GM18868 (cell line): ENCODE results near the gene DNMT3L.
A peak's percentile ranks its signal among the peaks of the same experiment; 100 is the strongest.
"Not testable (repeated sequence)": the region's sequence is repeated elsewhere in the genome, so short reads cannot be mapped to it uniquely, and the experiment has no call there.

Experiments
- ATAC-seq: cut with Tn5 transposase; IDR thresholded peaks from one replicate; pipeline ENCODE4 v1.9.1; 2021; ENCODE audit warnings: mild to moderate bottlenecking, moderate library complexity; ENCODE audit not compliant: unreplicated experiment

The DNMT3L gene

DNA sequence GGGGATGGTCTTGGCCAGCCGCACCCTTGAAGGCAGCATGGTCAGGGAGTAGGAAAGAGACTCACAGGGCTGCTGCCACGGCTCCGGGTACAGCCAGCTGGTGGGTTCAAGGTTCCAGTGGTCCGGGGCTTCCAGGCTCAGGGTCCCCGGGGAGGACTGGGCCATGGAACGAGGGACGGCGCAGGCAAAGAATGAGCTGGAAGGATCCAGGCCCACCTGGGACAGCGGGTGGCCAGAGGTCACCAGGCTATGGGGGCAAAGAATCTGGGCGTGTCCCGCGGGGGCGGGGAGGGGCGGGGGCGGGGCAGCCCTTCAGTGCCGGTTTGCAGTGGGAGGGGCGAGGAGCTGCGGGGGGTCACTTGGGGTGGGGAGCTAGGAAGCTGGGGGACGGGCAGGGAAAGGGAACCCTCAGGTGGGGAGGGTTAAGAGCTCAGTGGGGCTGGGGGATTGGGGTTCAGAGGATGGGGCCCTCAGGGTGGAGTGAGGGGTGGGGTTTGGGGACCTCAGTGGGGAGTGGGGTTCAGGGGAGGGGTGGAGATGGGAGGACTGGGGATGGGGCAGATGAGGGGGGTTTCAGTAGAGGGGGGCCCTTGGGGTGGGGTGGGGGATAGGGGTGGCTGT, at the start of gene DNMT3L:
DNMT3L (minus strand) TSS at position 223 of the 621 bp plus-strand sequence. CDS start 638 bp downstream, outside the sequence.
- ATAC-seq: no peak

DNA sequence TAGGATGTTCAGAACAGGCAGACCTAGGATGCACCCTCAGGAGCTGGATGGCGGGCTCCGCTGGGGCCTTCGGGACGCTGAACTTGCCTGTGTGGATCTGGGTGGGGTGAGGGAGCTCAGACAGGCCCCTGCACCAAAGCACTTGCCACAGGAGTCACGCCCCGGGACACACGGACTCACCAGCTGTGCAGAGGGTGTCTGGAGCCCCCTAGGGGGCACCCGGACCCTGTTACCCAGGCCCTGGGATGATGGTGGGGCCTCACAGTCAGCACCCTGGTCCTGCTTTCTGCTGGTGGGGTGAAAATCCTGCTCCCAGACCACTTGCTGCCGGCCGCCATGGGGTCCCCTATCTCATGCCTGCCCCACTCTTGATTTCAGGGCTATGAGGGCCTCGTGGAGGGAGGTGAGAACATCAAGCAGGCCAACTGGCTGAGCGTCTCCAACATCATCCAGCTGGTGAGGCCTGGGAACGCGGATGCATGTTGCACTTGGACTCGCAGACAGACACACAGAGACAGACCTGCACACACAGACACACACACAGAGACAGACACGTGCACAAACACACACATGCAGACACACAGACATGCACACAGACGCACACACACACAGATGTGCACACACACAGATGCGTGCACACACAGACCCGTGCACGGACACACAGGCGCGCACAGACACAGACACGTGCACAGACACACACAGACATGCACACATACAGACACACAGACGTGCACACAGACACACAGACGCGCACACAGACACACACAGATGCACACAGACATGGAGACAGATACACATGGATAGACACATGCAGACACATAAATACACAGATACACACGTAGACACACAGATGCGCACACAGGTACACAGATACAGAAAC, 49.2 kb upstream of the DNMT3L start:
- ATAC-seq: no peak

DNA sequence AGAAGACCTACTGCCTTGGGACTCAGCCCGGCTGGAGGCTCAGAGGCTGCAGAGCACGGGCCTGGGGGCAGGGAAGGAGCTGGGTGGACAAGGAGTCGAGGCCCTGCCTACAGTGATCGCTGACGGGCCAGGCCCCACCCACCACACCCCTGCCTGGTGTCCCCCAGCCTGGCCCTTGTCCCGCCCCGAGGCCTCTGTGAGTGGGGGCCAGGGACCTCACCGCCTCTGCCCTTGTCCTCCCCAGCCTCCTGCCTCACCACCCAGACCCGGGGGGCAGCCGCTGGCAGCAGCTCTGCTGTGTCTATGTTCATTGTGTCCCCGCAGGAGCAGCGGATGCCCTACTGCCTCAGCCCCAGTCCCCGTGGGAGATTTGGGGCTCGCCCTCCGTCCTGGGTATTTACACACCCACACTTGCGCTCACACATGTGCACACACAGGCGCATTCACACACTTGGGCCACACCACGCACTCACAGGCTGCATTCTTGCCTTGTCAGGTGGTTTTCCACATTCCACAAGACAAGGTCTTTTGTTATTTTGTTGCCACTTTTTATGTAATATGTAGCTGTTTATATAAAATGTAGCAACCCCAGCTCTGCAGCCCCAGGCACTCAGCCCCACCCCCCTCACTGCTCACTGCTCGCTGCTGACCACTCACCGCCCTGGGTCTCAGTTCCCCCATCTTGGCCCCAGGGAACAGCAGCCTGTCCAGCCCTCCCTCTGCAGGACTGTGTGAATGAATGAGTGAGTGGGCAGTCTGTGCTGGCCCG, 45.4 kb upstream of the DNMT3L start:
- ATAC-seq: no peak

DNA sequence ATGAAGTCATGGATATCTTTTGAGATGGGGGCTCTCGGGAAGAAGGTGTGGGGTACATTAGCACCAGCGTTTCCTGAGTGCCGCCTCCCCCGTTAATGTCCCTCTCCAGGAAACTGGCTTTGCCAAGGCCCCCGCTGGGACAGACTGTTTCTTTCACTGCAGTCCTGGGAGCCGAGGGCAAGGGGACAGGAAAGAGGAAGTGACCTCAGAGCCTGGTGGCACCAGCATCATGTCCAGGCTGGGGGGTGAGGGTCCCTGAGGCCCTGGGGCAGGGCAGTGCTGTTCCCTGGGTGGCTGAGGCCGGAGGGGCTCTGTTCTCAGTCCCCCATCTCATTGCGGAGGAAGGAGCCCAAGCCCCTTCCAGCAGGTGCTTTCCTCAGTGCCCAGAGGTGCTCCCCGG, 44.0 kb upstream of the DNMT3L start:
- no peak for ATAC-seq

DNA sequence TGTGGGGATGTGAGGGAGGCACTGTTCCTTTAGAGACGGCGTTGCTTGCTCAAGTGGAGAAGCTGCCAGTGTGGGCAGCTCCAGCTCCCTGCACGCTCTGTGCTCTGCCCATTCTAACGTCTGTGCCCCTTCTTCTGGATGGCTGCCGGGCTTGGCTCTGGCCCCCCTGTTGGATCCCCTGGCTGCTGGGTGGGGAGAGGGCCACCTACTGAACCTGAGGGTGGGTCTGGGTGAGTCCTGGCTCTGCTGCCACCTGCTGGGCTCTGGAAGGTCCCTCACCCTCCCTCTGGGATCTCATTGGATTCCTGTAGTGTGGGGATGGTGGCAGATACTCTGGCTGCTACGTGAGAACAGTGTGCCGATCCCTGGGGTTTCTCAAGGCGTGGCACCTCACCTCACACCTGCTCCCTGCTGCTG, 43.2 kb upstream of the DNMT3L start:
- ATAC-seq: no peak

DNA sequence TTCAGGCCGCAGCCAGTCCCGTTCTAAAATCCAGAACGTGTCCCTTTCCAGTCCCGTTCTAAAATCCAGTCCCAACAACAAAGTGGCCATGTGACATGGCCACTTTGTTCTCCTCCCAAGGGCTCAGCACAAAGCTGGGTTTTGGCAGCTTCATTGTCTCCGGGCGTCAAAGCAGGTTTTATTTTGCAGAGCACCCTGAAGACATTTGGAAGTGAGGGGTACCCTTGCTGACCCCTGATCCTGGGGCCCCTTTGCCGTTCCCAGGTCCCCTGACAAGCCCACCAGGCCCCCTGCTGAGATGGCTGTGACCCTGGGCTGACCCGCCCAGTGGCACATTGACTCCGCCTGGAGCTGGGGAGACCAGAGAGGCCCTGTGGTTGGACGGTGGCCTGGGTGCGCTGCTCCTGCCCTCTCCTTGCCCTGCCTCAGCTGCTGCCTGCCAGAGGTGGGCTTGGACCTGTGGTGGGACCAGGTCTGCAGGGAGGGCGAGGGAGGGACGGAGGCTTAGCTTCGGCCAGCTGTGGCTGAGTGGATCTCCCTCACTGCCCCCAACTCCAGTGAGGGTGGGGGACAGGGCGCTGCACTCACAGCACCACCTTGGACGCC, 42.4 kb upstream of the DNMT3L start:
- ATAC-seq: no peak

DNA sequence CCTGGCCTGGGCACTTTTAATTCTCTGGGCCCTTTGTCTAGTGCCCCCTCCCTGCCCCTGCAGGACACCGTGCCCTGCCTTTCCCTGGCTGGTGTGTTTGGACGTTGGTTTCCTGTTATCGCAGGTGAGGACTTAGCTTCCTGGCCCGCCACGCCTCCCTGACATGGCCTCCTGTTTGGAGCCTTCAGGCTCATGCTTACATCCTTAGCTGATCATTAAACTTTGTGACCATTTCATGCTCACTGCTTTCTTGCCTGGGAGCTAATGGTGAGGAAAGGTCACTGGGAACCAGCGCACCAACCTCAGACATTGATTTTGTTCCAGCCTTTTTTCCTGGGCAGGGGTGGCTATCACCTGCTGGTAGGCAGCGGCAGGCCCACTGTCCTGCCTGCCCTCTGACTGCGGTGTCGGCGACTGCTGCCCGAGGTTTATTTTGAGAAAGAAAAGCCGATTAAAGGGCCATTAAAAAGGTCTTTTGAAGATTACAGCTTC, 41.8 kb upstream of the DNMT3L start:
- no peak for ATAC-seq

DNA sequence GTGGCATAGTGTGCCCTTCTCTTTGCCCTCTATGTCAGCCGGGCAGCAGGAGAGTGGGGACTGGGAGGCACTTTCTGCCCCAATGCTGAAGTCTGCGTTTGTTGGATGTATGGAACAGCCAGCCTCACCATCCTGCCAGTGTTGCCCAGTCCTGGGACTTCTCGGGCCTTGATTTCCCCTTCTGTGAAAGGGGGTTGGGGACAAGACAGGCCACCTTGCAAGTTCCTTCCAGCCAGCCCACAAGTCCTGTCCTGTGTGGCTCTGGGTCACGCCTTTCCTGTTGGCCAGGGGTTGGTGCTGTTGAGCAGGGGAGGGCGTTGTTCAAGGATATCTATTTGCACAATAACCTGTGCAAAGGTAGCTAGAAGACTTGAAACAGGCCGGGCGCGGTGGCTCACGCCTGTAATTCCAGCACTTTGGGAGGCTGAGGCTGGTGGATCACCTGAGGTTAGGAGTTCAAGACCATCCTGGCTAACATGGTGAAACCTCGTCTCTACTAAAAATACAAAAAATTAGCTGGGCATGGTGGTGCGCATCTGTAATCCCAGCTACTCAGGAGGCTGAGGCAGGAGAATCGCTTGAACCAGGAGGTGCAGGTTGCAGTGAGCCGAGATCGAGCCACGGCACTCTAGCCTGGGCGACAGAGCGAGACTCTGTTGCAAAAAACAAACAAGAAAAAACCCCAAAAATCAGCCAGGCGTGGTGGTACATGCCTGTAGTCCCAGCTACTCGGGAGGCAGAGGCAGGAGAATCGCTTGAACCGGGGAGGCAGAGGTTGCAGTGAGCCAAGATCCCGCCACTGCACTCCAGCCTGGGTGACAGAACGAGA, 41.1 kb upstream of the DNMT3L start:
- not testable (repeated sequence) for ATAC-seq

DNA sequence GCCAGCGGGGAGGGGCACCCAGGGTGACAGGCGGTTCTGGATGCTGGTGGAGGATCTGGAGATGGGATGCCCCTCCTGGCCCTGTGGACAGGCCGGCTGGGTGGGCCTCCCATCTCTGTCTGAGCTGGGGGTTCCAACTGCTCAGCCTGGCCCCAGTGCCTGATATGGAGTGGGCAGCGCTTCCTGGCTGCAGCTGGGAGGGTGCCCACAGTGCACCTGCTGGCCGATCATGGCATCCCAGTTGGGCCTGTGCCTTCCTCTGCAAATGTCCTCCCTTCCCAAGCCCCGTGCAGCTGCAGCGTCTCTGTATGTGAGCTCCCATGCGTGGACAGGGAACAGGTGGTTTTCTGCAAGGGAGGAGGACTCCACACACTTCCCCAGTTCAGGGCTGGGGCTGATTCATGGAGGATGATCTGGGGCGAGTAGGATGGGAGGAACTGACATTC, 40.3 kb upstream of the DNMT3L start:
- ATAC-seq: no peak

DNA sequence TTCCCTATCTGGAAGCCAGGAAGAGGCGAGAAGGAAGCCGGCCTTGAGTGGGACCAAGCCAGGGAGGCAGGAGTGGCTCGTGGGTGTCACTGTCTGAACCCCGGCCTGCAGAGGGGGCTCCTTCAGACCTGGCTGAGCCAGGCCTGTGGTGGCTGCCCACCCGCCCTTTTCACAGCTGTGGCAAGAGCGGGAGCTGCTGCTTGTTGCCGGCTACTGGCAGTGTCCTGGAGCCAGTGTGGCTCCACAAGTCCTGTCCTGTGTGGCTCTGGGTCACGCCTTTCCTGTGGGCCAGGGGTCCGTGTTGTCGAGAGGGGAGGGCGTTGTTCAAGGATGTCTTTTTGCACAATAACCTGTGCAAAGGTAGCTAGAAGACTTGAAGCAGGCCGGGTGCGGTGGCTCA, 39.4 kb upstream of the DNMT3L start:
- no peak for ATAC-seq

DNA sequence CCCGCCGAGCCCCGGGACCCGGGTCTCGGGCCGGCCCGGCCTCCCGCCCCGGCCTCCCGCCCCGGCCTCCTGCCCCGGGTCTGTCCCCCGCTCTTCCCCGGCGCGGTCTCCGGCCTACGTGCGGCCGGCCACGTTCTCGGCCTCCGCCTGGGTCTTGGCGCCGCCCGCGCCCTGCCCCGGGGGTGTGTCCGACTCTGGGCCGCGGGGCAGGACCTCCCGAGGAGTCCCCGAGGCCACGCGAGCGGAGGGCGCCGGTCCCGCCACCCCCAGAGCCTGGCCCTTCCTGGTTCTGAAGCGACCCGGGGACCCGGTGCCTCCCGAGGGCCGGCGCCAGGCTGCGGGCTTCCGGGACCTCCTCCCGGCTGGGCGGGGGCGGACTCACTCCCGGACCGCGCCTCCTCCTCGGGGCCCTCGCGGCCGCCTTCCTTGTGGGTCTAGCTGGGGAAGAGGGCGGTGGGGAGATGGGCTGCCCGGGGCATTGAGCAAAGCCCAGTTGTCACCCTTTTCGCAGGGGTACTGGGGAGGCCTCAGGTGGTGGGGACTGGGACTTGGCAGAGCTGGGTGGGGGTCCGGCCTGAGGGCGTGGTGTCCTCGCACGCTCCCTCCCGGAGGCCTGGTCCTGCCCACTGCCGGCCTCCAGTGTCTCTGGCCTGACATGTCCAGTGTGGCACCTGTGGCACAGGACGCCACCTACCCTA, 38.7 kb upstream of the DNMT3L start:
- peak; percentile 24 for ATAC-seq

DNA sequence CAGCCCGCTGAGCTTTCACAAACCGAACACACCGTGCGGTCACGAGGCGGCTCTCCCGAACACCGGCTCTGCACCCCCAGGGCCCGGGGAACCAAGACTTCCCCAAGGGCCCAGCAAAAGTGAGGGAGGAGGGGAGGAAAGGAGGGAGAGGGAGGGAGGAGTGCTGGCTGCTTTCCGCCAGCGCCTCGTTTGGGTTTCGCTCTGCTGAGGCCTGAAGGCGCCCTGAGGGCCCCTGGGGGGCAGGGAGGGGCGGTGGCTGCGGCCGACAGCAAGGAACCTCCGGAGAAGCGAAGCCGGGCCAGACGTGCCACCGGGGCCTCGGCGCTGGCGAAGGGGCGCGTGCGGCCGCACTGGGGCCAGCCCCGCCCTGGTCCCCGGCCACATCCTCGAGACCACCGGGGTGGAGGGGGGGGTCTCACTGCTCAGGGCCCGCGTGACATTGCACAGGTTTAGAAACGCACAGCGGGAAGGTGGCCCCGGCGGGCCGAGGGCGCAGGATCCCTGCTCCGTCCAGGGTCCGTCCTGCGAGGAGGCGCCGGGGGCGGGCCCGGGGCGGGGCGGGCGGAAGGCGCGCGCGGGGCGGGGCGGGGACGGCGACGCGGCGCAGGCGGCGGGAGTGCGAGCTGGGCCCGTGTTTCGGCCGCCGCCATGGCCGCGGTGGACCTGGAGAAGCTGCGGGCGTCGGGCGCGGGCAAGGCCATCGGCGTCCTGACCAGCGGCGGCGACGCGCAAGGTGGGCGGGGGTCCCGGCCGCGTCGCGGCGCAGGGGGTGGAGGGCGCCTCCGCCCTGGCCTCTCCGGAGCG, 38.0 kb upstream of the DNMT3L start, which contains the start of gene PFKL:
PFKL (plus strand) TSS at position 596 of the 804 bp plus-strand sequence; CDS start at position 649, 53 bp downstream.
- peak; percentile 45 for ATAC-seq

DNA sequence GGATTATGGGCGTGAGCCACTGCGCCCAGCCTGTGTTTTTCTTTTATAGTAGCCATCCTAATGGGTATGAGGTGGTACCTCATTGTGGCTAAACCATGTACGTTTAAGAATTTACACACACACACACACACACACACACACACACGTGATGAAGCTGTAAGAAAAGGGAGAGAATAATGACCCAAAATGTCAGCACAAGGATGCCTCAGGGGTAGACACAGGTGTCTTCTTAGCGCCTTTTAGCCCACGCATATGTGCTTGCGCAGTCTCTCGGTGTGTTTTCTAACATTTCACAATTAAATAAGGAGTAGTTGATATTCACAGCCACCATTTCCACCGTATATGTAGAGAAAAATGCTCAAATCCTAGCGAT, 37.4 kb upstream of the DNMT3L start:
- ATAC-seq: no peak

DNA sequence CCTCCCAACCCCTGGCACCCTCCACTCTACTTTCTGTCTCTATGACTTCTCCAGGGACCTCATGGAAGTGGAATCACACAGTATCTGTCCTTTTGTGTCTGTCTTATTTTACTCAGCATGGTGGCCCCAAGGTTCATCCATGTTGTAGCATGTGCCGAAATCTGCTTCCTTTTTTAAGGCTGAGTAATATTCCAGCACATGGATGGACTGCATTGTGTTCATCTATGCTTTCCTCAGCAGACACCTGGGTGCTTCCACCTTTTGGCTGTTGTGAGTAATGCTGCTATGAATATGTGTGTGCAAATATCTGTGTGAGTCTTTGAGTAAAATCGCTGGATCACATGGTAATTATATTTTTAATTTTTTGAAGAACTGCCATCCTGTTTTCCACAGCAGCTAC, 36.6 kb upstream of the DNMT3L start:
- ATAC-seq: no peak

DNA sequence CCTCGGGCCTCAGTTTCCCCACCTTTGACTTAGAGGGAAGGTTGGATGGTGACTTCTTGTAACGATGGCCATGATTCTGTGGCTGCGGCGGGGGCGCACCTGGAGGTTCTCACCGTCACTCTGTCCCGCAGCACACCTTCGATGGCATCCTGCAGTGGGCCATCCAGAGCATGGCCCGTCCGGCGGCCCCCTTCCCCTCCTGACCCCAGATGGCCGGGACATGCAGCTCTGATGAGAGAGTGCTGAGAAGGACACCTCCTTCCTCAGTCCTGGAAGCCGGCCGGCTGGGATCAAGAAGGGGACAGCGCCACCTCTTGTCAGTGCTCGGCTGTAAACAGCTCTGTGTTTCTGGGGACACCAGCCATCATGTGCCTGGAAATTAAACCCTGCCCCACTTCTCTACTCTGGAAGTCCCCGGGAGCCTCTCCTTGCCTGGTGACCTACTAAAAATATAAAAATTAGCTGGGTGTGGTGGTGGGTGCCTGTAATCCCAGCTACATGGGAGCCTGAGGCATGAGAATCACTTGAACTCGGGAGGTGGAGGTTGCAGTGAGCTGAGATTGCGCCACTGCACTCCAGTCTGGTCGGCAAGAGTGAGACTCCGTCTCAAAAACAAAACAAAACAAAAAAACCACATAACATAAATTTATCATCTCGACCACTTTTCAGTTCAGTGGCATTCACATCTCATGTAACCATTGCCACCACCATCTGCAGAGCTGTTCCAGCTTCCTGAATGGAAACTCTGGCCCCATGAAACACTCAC, 36.0 kb upstream of the DNMT3L start:
- no peak for ATAC-seq

DNA sequence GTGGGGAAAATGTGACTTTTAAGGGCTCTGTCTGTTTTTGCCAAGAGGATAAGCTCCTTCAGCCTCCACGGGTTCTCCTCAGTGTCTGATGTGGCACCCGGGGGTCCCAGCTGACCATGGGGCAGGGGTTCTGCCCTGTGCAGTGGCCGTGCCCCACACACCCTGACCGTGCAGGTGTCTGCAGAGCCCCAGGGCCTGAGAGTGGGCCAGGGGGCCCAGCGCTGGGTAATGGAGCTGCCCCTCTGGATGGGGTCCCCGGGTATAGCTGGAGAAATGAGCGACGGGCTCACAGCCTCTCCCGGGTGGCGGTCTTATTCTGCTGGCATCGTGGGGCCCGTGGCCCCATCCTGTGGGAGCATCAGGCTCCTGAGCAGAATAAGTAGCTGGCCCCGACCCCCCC, 35.2 kb upstream of the DNMT3L start:
- no peak for ATAC-seq

DNA sequence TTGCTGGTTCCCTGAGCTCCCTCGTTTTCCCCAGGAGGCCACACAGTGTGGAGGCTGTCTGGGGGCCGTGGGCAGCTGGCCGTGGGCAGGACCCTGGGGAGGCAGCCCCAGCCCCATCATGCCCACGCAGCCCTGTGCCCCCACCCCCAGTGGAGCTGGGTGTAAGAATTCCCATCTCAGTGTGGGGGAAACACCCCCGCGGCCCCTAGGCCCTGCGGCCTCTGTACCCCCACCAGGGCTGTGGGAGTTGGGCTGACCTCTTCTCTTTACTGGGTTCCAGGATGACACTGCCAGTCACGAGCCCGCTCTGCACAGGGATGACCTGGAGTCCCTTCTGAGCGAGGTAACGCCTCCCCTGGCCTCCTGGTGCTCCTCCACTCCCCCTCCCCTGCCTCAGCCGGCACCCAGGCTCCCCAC, 34.4 kb upstream of the DNMT3L start:
- ATAC-seq: no peak

DNA sequence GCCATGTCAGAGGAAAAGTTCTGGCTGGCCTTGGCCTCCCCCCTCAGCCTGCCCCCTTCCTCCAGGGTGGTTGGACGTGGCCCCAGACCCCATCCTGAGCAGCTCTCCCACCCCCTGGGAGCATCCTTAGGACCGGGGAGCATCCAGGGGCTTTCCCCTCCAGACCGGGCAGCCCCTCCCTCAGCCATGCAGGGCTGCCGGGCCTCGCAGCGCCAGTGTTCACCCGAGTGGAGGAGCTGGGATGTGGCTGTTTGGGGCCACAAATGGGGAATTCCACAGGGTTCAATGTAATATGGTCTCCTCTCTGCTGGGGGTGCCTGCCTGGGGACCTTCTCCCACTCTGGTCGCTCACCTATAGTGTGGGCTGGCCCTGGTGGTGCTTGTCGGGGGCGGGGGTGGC, 33.9 kb upstream of the DNMT3L start:
- no peak for ATAC-seq
